ENCODE results near the gene URI1. TPM values are rescaled to one million over a fixed set of nuclear protein-coding genes. Genes with fewer than 3 reads are reported as not detected.
"Not testable (repeated sequence)": the region's sequence is repeated elsewhere in the genome, so short reads cannot be mapped to it uniquely, and the experiment has no call there.

The URI1 gene
- polyA plus RNA-seq, 6 donors from 2014 or later, result 11.9 to 24.1 (median 17.4) TPM

GRCh38 chr19:29965492-29965891, 23.5 kb downstream of the URI1 start:
- Mint-ChIP-seq H3K27ac (peak overlapping the region in 3 of 6 donors; percentile 8 to 64 (median 47)), H3K9me3 (no peaks in the 10 kb centered on the region), H3K4me3 (no peak overlapping the region), H3K36me3 (peaks cover 0 to 4% of the 10 kb centered on the region in 2 donors), H3K4me1 (peaks cover 58 to 81% (median 81%) of the 10 kb centered on the region in 3 donors), H3K27me3 (no peaks in the 10 kb centered on the region)
- ATAC-seq (ENCODE audit: low read depth in 2 of 2), result no peak
- no peak for DNase-seq

DNA sequence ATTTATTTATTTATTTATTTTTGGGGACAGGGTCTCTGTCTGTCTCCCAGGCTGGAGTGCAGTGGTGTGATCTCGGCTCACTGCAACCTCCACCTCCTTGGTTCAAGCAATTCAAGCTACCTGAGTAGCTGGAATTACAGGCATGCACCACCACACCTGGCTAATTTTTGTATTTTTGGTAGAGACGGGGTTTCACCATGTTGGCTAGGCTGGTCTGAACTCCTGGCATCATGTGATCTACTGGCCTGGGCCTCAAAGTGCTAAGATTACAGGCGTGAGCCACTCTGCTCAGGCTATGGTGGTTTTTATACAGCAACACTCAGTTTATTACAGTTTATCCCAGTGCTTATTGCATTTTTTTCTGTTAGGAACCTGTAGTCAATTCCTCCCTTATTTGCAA, 24.1 kb downstream of the URI1 start:
- not testable (repeated sequence) for H3K27ac Mint-ChIP-seq; H3K27me3 Mint-ChIP-seq; H3K36me3 Mint-ChIP-seq; H3K9me3 Mint-ChIP-seq; DNase-seq; ATAC-seq (ENCODE audit: low read depth in 2 of 2)
- peak overlapping the region in 1 of 8 donors; percentile 44 for H3K4me3 Mint-ChIP-seq
- peaks cover 61 to 78% (median 78%) of the 10 kb centered on the region in 3 donors for H3K4me1 Mint-ChIP-seq

DNA sequence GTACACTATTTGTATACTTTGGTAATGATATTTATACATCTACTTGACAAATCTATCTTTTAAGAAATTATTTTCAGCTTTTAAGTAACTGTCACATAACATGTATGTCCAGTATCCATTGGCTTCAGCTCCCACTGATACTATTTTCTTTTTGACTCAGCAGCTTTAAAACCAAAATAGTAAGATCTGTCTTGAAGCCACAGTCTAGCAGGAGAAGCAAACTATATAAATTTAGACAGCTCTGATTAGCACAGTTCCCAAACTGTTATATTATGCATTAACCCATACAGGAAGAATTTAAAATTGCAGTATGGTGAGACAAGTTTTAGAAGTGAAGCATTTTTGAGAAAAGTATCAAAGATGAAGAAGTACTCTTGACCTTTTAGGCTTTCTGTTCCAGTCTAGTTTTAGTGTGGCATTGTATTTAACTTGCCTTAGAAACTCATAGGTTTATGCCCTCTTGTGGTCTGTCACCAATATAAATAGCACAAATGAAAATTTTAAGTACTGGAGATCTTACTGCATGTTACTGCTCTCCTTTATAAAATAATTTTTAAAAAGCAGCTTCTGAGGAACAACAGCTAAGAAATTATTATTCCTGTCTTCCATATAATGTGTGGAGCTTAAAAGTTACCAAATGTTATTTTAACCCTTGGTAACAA, 24.7 kb downstream of the URI1 start:
- no peaks in the 10 kb centered on the region for H3K9me3 Mint-ChIP-seq
- ATAC-seq (ENCODE audit: low read depth in 2 of 2), result no peak
- H3K27me3 Mint-ChIP-seq, result no peaks in the 10 kb centered on the region
- no peaks in the 10 kb centered on the region for H3K36me3 Mint-ChIP-seq
- H3K4me3 Mint-ChIP-seq, result peak overlapping the region in 1 of 8 donors; percentile 53
- peaks cover 62 to 76% (median 75%) of the 10 kb centered on the region in 3 donors for H3K4me1 Mint-ChIP-seq
- DNase-seq, result no peak
- peak overlapping the region in 2 of 6 donors; percentile 6 to 71 for H3K27ac Mint-ChIP-seq

- DNase-seq, result no peak
- no peaks in the 10 kb centered on the region for H3K36me3 Mint-ChIP-seq
- H3K27me3 Mint-ChIP-seq, result no peaks in the 10 kb centered on the region
- ATAC-seq (ENCODE audit: low read depth in 2 of 2), result no peak
- no peaks in the 10 kb centered on the region for H3K9me3 Mint-ChIP-seq
- H3K4me1 Mint-ChIP-seq, result peaks cover 54 to 68% (median 66%) of the 10 kb centered on the region in 3 donors
- peak overlapping the region in 1 of 8 donors; percentile 31 for H3K4me3 Mint-ChIP-seq
- peak overlapping the region in 1 of 6 donors; percentile 6 for H3K27ac Mint-ChIP-seq
Observed at GRCh38 chr19:29967623-29968022, 25.6 kb downstream of the URI1 start.

GRCh38 chr19:29969891-29970290, 27.9 kb downstream of the URI1 start:
- no peaks in the 10 kb centered on the region for H3K27me3 Mint-ChIP-seq
- ATAC-seq (ENCODE audit: low read depth in 2 of 2) (no peak), DNase-seq (no peak)
- H3K36me3 Mint-ChIP-seq, result peaks cover 0 to 5% of the 10 kb centered on the region in 2 donors
- peaks cover 0 to 3% (median 0%) of the 10 kb centered on the region in 7 donors for H3K9me3 Mint-ChIP-seq
- H3K4me3 Mint-ChIP-seq, result peak overlapping the region in 1 of 8 donors; percentile 36
- peaks cover 47 to 54% (median 51%) of the 10 kb centered on the region in 3 donors for H3K4me1 Mint-ChIP-seq
- H3K27ac Mint-ChIP-seq, result peak overlapping the region in 1 of 6 donors; percentile 88

GRCh38 chr19:29971002-29971401, 29.0 kb downstream of the URI1 start:
- Mint-ChIP-seq H3K36me3 (peaks cover 0 to 5% of the 10 kb centered on the region in 2 donors), H3K27ac (no peak overlapping the region), H3K9me3 (peaks cover 0 to 3% (median 0%) of the 10 kb centered on the region in 7 donors), H3K4me3 (no peak overlapping the region), H3K4me1 (peaks cover 42 to 49% (median 46%) of the 10 kb centered on the region in 3 donors), H3K27me3 (no peaks in the 10 kb centered on the region)
- DNase-seq (no peak), ATAC-seq (ENCODE audit: low read depth in 2 of 2) (no peak)

DNA sequence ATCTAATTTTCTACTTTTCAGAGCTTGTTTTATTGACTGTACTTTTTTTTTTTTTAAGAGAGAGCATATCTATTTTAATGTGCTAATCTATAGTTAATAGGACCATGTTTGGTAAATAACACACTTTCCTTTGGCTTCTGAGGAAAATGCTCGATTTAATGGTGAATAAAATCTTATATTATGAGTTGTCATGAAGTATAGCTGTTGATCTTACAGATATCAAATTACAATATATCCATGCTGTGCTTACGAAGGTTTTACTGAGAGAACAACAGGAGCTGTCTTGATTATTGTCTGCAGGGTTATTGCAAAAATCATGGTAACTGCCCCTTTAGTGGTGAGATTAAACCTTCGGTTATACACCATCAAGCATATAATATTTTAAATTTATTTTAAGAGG, 29.6 kb downstream of the URI1 start:
- Mint-ChIP-seq H3K36me3 (peaks cover 0 to 5% of the 10 kb centered on the region in 2 donors), H3K27ac (no peak overlapping the region), H3K4me3 (no peak overlapping the region), H3K9me3 (peaks cover 0 to 3% (median 0%) of the 10 kb centered on the region in 7 donors), H3K27me3 (no peaks in the 10 kb centered on the region), H3K4me1 (peaks cover 46 to 49% (median 46%) of the 10 kb centered on the region in 3 donors)
- ATAC-seq (ENCODE audit: low read depth in 2 of 2), result no peak
- DNase-seq, result no peak

DNA sequence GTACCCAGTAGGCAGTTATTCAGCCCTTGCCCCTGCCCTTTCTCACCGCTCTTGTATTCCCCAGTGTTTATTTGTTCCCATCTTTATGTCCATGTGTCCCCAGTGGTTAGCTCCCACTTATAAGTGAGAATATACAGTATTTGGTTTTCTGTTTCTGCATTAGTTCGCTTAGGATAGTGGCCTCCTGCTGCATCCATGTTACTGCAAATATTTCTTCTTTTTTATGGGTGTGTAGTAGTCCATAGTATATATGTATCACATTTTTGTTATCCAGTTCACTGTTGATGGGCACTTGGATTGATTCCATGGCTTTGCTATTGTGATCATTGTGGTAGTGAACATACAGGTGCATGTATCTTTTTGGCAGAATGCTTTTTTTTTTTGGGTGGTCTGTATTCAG, 32.7 kb downstream of the URI1 start:
- H3K36me3 Mint-ChIP-seq, result peaks cover 0 to 5% of the 10 kb centered on the region in 2 donors
- DNase-seq, result no peak
- peaks cover 0 to 3% (median 0%) of the 10 kb centered on the region in 7 donors for H3K9me3 Mint-ChIP-seq
- ATAC-seq (ENCODE audit: low read depth in 2 of 2), result no peak
- peak overlapping the region in 2 of 6 donors; percentile 12 to 63 for H3K27ac Mint-ChIP-seq
- peaks cover 34 to 44% (median 36%) of the 10 kb centered on the region in 3 donors for H3K4me1 Mint-ChIP-seq
- H3K4me3 Mint-ChIP-seq, result no peak overlapping the region
- no peaks in the 10 kb centered on the region for H3K27me3 Mint-ChIP-seq

- ATAC-seq (ENCODE audit: low read depth in 2 of 2) (no peak), DNase-seq (no peak)
- Mint-ChIP-seq H3K27me3 (no peaks in the 10 kb centered on the region), H3K36me3 (peaks cover 0 to 5% of the 10 kb centered on the region in 2 donors), H3K4me1 (peaks cover 34 to 51% (median 35%) of the 10 kb centered on the region in 3 donors), H3K4me3 (peak overlapping the region in 2 of 8 donors; percentile 2 to 44), H3K9me3 (peaks cover 0 to 3% (median 0%) of the 10 kb centered on the region in 7 donors), H3K27ac (no peak overlapping the region)
Observed at GRCh38 chr19:29976151-29976943, 34.3 kb downstream of the URI1 start.

- ATAC-seq (ENCODE audit: low read depth in 2 of 2) (peak in 1 of 2 donors; percentile 21), DNase-seq (no peak)
- H3K4me1 Mint-ChIP-seq, result peaks cover 34 to 61% (median 43%) of the 10 kb centered on the region in 3 donors
- peaks cover 0 to 5% of the 10 kb centered on the region in 2 donors for H3K36me3 Mint-ChIP-seq
- H3K9me3 Mint-ChIP-seq, result peaks cover 0 to 3% (median 0%) of the 10 kb centered on the region in 7 donors
- peak overlapping the region in 4 of 8 donors; percentile 9 to 34 (median 22) for H3K4me3 Mint-ChIP-seq
- no peaks in the 10 kb centered on the region for H3K27me3 Mint-ChIP-seq
- no peak overlapping the region for H3K27ac Mint-ChIP-seq
Observed at GRCh38 chr19:29978080-29978479, 36.0 kb downstream of the URI1 start.

- no peaks in the 10 kb centered on the region for H3K9me3 Mint-ChIP-seq
- H3K36me3 Mint-ChIP-seq, result peaks cover 6 to 21% of the 10 kb centered on the region in 2 donors
- no peak for ATAC-seq (ENCODE audit: low read depth in 2 of 2)
- no peak for DNase-seq
- no peaks in the 10 kb centered on the region for H3K27me3 Mint-ChIP-seq
- H3K27ac Mint-ChIP-seq, result no peak overlapping the region
- no peak overlapping the region for H3K4me3 Mint-ChIP-seq
- peaks cover 15 to 28% (median 22%) of the 10 kb centered on the region in 3 donors for H3K4me1 Mint-ChIP-seq
Observed at GRCh38 chr19:29983568-29983967, 41.5 kb downstream of the URI1 start.

- ATAC-seq (ENCODE audit: low read depth in 2 of 2) (no peak), DNase-seq (no peak)
- H3K4me3 Mint-ChIP-seq, result no peak overlapping the region
- H3K9me3 Mint-ChIP-seq, result no peaks in the 10 kb centered on the region
- peaks cover 12 to 28% of the 10 kb centered on the region in 2 donors for H3K36me3 Mint-ChIP-seq
- peaks cover 13 to 26% (median 21%) of the 10 kb centered on the region in 3 donors for H3K4me1 Mint-ChIP-seq
- no peak overlapping the region for H3K27ac Mint-ChIP-seq
- no peaks in the 10 kb centered on the region for H3K27me3 Mint-ChIP-seq
Observed at GRCh38 chr19:29985196-29985595, 43.2 kb downstream of the URI1 start.

DNA sequence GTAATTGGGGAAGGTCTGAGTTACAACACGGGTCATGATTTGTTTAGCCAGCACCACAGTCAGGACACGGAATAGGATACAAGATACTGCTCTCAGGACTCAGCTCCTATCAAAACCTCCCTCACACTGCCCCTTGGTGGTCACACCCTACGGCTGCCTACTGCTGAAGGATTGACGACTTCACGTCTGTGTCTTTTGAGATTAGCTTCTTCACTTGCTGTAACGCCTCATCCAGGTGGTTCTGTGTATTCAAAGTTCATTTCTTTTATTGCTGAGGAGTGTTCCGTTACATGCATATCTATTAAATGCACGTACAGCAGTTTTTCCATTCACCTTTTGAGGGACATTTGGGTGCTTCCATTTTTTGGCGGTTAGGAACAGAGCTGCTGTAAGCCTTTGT, 46.3 kb downstream of the URI1 start:
- H3K36me3 Mint-ChIP-seq, result peaks cover 31 to 40% of the 10 kb centered on the region in 2 donors

More for the DNA sequence above, 46.3 kb downstream of the URI1 start:
- no peak overlapping the region for H3K27ac Mint-ChIP-seq
- H3K4me3 Mint-ChIP-seq, result no peak overlapping the region
- peaks cover 0 to 12% (median 9%) of the 10 kb centered on the region in 7 donors for H3K9me3 Mint-ChIP-seq
- H3K4me1 Mint-ChIP-seq, result peaks cover 0 to 14% (median 11%) of the 10 kb centered on the region in 3 donors
- ATAC-seq (ENCODE audit: low read depth in 2 of 2), result no peak
- no peaks in the 10 kb centered on the region for H3K27me3 Mint-ChIP-seq
- no peak for DNase-seq

Measured in naive B cell (primary cell).